ENCODE results near the gene CNTRL.

The CNTRL gene

GRCh38 chr9:121206516-121207370 lies 132.0 kb downstream of the CNTRL start:
- no peak for DNase-seq

GRCh38 chr9:121207371-121207940 lies 132.7 kb downstream of the CNTRL start:
- DNase-seq = no peak

- no peak for DNase-seq
These were observed 135.8 kb downstream of the CNTRL start for GRCh38 chr9:121210536-121210935.

- DNase-seq = peak; percentile 85 to 87
These were observed 138.5 kb downstream of the CNTRL start for GRCh38 chr9:121213136-121213806.

- DNase-seq = no peak
These were observed 139.2 kb downstream of the CNTRL start for GRCh38 chr9:121214005-121214404.

GRCh38 chr9:121216271-121216805 lies 141.6 kb downstream of the CNTRL start:
- DNase-seq = no peak

- no peak for DNase-seq
These were observed 143.0 kb downstream of the CNTRL start for GRCh38 chr9:121217609-121218292.

- DNase-seq = no peak
These were observed 143.7 kb downstream of the CNTRL start for GRCh38 chr9:121218357-121219027.

GRCh38 chr9:121219530-121219929 lies 144.8 kb downstream of the CNTRL start:
- no peak for DNase-seq

- DNase-seq = no peak
These were observed 146.4 kb downstream of the CNTRL start for GRCh38 chr9:121220996-121221663.

- no peak for DNase-seq
These were observed 146.9 kb downstream of the CNTRL start for GRCh38 chr9:121221664-121222055.

GRCh38 chr9:121222524-121223171 lies 147.9 kb downstream of the CNTRL start:
- DNase-seq = peak; percentile 1 to 48

GRCh38 chr9:121225240-121225639 lies 150.5 kb downstream of the CNTRL start:
- no peak for DNase-seq

GRCh38 chr9:121226175-121226574 lies 151.4 kb downstream of the CNTRL start:
- DNase-seq = no peak
